Gastroesophageal sphincter (tissue), 4 donors: ENCODE data around the gene BANF2. TPM values are rescaled to one million over a fixed set of nuclear protein-coding genes. Genes with fewer than 3 reads are reported as not detected.
A peak's percentile ranks its signal among the peaks of the same experiment; 100 is the strongest.

Experiments
- ATAC-seq: fragments of 150-250 bp; one replicate; pipeline ENCODE4 v1.9.1; 2016; ENCODE audit warnings: mild to moderate bottlenecking, moderate library complexity
- H3K27ac ChIP-seq, 4 donors: fragments of 200-600 bp; sonication (generic) in 3 of 4; 1 replicate in 3 of 4; 2 replicates in 1 of 4; pipeline ENCODE4 v1.5.1; 2016 to 2019
- H3K27me3 ChIP-seq: fragments of 200-600 bp; sonication (generic); one replicate; pipeline ENCODE4 v1.5.1; 2019
- H3K36me3 ChIP-seq, 2 donors: fragments of 200-600 bp; sonication (generic); one replicate each; pipeline ENCODE4 v1.5.1; 2019; ENCODE audit warnings: control low read depth in 1 of 2
- H3K4me1 ChIP-seq, 3 donors: fragments of 200-600 bp; sonication (generic); 1 replicate in 2 of 3; 2 replicates in 1 of 3; pipeline ENCODE4 v1.5.1; 2016 to 2019; ENCODE audit warnings: control low read depth in 2 of 3
- H3K4me3 ChIP-seq, 2 donors: fragments of 200-600 bp; sonication (generic); one replicate each; pipeline ENCODE4 v1.5.1; 2019; ENCODE audit warnings: mild to moderate bottlenecking in 1 of 2, moderate library complexity in 1 of 2
- H3K9me3 ChIP-seq, 3 donors: fragments of 200-600 bp; sonication (generic); one replicate each; pipeline ENCODE4 v1.5.1; 2017 to 2019; ENCODE audit warnings: control low read depth in 2 of 3
- EP300 ChIP-seq: sonication (generic); formaldehyde crosslinking; IDR thresholded peaks from one replicate; pipeline ENCODE4 v1.6.1; 2017; ENCODE audit warnings: antibody characterized with exemption, mild to moderate bottlenecking
- POLR2A ChIP-seq, 2 donors: fragments of 450-650 bp; IDR thresholded peaks; one replicate each; pipeline ENCODE4 v1.6.1; 2017; ENCODE audit warnings: antibody characterized with exemption in 2 of 2, mild to moderate bottlenecking in 2 of 2, moderate library complexity in 1 of 2
- POLR2AphosphoS5 ChIP-seq: sonication (generic); formaldehyde crosslinking; IDR thresholded peaks from one replicate; pipeline ENCODE4 v1.6.1; 2017; ENCODE audit warnings: antibody characterized with exemption
- WGBS, 2 donors: methylation state at CpG; one replicate each; pipeline ENCODE4 v1.1.5; 2018; ENCODE audit warnings: low coverage in 1 of 2; 5-methylcytosine and 5-hydroxymethylcytosine counted together
- total RNA-seq, 4 donors: library from RNA; depleted of rRNA; stranded (reverse); fragments of >200 nt; gene quantifications; one replicate each; pipeline ENCODE4 v1.1.0, GENCODE V29; 2016
- TF ChIP-seq, protein P1 (sequence below), 4 experiments: fragments of 200-600 bp in 2 of 4; fragments of 450-650 bp in 2 of 4; sonication (generic) in 1 of 4; IDR thresholded peaks; one replicate each; pipeline ENCODE4 v1.5.1; 2017 to 2019; ENCODE audit warnings: antibody characterized with exemption in 4 of 4, mild to moderate bottlenecking in 2 of 4, moderate library complexity in 2 of 4

BANF2 gene
- total RNA-seq, 4 donors from 2014 or later, result not detected

DNA sequence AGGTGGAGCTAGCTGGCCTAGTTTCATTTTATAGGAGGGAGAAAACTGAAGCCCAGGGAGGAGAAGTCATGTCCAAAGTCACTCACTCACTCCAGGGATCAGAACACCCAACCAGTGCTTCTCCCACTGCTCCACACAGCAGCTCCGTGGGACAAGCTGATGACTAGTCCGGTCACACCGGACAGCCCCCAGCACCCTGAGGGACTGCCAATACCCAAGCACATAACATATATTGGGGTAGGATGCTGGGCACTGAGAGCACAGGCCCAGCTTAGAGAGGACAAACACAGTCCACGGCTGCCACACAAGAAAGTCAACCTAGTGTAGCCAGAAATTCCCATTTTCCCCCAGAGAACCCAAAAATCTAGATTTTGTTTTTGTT lies 23.4 kb upstream of the BANF2 start:
- Histone ChIP-seq H3K9me3 (no peaks in the 10 kb centered on the region), H3K27ac (peak overlapping the region in 1 of 4 donors; percentile 41), H3K4me3 (no peak overlapping the region), H3K27me3 (no peaks in the 10 kb centered on the region), H3K4me1 (peaks cover 0 to 63% (median 19%) of the 10 kb centered on the region in 3 donors), H3K36me3 (peaks cover 0 to 20% of the 10 kb centered on the region in 2 donors)
- whole genome bisulfite sequencing, 2 donors, result 50 to 78% methylated on average over 1 of the region's 4 CpGs
- TF ChIP-seq, protein P1, sequence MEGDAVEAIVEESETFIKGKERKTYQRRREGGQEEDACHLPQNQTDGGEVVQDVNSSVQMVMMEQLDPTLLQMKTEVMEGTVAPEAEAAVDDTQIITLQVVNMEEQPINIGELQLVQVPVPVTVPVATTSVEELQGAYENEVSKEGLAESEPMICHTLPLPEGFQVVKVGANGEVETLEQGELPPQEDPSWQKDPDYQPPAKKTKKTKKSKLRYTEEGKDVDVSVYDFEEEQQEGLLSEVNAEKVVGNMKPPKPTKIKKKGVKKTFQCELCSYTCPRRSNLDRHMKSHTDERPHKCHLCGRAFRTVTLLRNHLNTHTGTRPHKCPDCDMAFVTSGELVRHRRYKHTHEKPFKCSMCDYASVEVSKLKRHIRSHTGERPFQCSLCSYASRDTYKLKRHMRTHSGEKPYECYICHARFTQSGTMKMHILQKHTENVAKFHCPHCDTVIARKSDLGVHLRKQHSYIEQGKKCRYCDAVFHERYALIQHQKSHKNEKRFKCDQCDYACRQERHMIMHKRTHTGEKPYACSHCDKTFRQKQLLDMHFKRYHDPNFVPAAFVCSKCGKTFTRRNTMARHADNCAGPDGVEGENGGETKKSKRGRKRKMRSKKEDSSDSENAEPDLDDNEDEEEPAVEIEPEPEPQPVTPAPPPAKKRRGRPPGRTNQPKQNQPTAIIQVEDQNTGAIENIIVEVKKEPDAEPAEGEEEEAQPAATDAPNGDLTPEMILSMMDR (IDR thresholded peaks at IDR 0.05), result no peak
- TF ChIP-seq POLR2AphosphoS5 (no peak), EP300 (no peak), POLR2A (IDR thresholded peaks at IDR 0.05) (no peak)
- ATAC-seq, result no peak

DNA sequence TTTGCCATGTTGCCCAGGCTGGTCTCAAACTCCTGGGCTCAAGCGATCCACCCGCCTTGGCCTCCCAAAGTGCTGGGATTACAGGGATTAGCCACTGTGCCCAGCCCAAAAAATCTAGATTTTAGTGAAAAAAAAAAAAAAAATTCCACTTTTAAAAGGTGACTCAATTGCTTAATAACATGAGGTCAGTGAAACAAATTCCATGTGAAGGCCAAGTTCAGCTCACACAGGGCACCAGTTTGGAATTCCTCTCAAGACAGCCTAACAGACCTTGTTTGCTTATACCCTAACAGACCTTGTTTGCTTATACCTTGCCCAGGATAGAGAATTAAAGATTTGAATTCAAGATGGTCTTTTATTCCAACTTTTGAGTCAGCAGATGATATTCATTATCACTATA lies 22.8 kb upstream of the BANF2 start:
- ATAC-seq, result no peak
- Histone ChIP-seq H3K9me3 (no peaks in the 10 kb centered on the region), H3K4me1 (peaks cover 0 to 57% (median 19%) of the 10 kb centered on the region in 3 donors), H3K36me3 (peaks cover 0 to 20% of the 10 kb centered on the region in 2 donors), H3K27me3 (no peaks in the 10 kb centered on the region), H3K27ac (peak overlapping the region in 1 of 4 donors; percentile 41), H3K4me3 (no peak overlapping the region)
- no CpG with 5 or more reads among the region's 2 CpGs for WGBS, 2 donors
- TF ChIP-seq POLR2A (IDR thresholded peaks at IDR 0.05) (no peak), EP300 (no peak), POLR2AphosphoS5 (no peak)
- TF ChIP-seq, protein P1 (IDR thresholded peaks at IDR 0.05), result no peak

DNA sequence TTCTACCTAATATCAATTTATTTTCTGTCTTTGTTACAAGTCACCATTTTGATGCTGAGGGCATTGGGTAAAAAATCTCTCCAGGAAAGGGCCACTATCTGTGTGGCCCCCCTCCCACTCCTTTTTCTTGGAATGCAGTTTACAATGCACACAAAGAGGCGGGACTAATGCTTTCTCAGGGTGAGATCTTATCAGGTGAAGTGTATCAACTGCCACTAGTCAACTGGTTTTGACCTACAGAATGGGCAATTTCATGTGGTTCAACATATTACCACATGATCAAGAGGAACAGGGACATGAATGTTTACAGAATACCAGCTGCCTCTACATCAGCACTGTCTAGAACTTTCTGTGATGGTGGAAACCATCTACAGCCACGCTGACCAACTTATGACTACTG lies 21.5 kb upstream of the BANF2 start:
- Histone ChIP-seq H3K9me3 (no peaks in the 10 kb centered on the region), H3K4me3 (no peak overlapping the region), H3K4me1 (peaks cover 0 to 60% (median 19%) of the 10 kb centered on the region in 3 donors), H3K27me3 (no peaks in the 10 kb centered on the region), H3K36me3 (peaks cover 0 to 20% of the 10 kb centered on the region in 2 donors), H3K27ac (peak overlapping the region in 1 of 4 donors; percentile 95)
- WGBS, 2 donors, result 92 to 100% methylated on average over 1 to 2 of the region's 2 CpGs
- TF ChIP-seq EP300 (no peak), POLR2A (IDR thresholded peaks at IDR 0.05) (no peak), POLR2AphosphoS5 (no peak)
- TF ChIP-seq, protein P1 (IDR thresholded peaks at IDR 0.05), result no peak
- no peak for ATAC-seq

DNA sequence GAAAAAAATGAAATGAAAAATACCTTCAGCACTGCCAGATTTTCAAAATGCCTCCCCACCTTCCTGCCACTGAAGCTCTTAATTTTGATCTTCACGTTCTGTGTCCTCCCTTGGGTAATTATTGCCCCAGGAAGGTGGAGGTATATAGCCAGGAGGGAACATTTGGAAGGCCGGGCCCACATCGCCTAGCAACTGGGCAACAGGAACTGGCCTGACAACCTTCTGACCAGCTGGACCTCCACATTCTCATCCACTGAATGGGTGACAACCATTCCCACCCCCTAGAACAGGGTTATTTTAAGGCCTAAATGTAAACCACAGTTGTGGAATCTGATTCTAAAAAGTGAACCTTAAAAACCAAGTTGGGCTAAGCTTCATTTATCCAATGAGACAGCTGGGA lies 20.9 kb upstream of the BANF2 start:
- ATAC-seq, result no peak
- Histone ChIP-seq H3K27ac (peak overlapping the region in 1 of 4 donors; percentile 95), H3K36me3 (peaks cover 0 to 20% of the 10 kb centered on the region in 2 donors), H3K4me3 (no peak overlapping the region), H3K4me1 (peaks cover 0 to 60% (median 19%) of the 10 kb centered on the region in 3 donors), H3K27me3 (no peaks in the 10 kb centered on the region), H3K9me3 (no peaks in the 10 kb centered on the region)
- TF ChIP-seq POLR2AphosphoS5 (no peak), POLR2A (IDR thresholded peaks at IDR 0.05) (no peak), EP300 (no peak)
- TF ChIP-seq, protein P1 (IDR thresholded peaks at IDR 0.05), result no peak
- WGBS, 2 donors, result 81% methylated on average over 2 of the region's 3 CpGs; no CpG with 5 or more reads in 1 of the 2 donors
